ENCODE measurements around the gene SYPL2.

The SYPL2 gene

DNA sequence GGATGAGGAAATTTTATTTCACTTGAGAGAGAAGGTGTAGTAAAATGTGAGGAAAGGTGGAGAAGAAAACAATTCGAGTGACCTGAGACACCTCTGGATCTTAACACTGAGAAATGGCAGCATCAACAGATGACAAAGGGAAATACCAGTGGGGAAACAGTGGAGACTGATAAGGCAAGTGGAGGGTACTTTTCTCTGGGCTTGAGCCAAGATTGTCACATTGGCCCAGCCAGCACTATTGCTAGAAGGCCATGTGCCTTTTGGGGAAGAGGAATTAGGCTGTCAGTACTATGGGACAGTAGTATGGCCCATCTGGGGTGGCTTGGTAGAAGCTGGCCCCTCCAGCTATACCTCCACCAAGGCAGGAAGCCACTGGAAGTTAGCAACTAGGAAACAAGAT, 8.4 kb downstream of the SYPL2 start:
- TF ChIP-seq MYC (IDR thresholded peaks at IDR 0.05; ENCODE audit: low read depth, low read length) (no peak), POLR2A (IDR thresholded peaks at IDR 0.05; ENCODE audit: extremely low read depth, insufficient read length) (no peak), CTCF (IDR thresholded peaks at IDR 0.05; ENCODE audit: low read depth, low read length) (no peak)
- TF ChIP-seq, protein P1, sequence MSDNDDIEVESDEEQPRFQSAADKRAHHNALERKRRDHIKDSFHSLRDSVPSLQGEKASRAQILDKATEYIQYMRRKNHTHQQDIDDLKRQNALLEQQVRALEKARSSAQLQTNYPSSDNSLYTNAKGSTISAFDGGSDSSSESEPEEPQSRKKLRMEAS (IDR thresholded peaks at IDR 0.05; ENCODE audit: low read depth, low read length): no peak
- no peak for DNase-seq (ENCODE audit: low read depth)
- H3K4me3 ChIP-seq (ENCODE audit: low read depth, low read length): no peak overlapping the region

DNA sequence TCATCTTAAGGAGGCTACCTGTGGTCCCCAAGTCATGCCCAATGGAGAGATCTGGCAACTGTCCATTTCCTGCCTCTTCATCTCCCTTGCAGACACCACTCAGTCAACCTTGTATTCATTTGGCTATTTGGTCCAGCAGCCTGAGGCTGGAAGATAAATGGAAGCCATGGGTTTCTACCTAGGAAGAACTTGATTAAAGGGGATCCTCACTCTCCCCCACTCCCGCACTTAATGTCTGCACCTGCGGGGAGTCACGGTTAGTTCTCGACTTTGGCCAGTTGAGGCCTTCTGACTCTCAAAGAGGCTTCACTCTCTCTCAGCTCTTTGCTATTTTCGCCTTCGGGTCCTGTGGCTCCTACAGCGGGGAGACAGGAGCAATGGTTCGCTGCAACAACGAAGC, 8.9 kb downstream of the SYPL2 start:
- DNase-seq (ENCODE audit: low read depth): no peak
- no peak overlapping the region for H3K4me3 ChIP-seq (ENCODE audit: low read depth, low read length)
- TF ChIP-seq, protein P1 (IDR thresholded peaks at IDR 0.05; ENCODE audit: low read depth, low read length): no peak
- TF ChIP-seq MYC (IDR thresholded peaks at IDR 0.05; ENCODE audit: low read depth, low read length) (no peak), CTCF (IDR thresholded peaks at IDR 0.05; ENCODE audit: low read depth, low read length) (no peak), POLR2A (IDR thresholded peaks at IDR 0.05; ENCODE audit: extremely low read depth, insufficient read length) (no peak)

GRCh38 chr1:109476825-109477224, 10.5 kb downstream of the SYPL2 start:
- no peak for DNase-seq (ENCODE audit: low read depth)
- no peak overlapping the region for H3K4me3 ChIP-seq (ENCODE audit: low read depth, low read length)
- no peak for TF ChIP-seq MYC (IDR thresholded peaks at IDR 0.05; ENCODE audit: low read depth, low read length)

- peak; percentile 24 for DNase-seq (ENCODE audit: low read depth)
- H3K4me3 ChIP-seq (ENCODE audit: low read depth, low read length): no peak overlapping the region
- TF ChIP-seq CTCF (IDR thresholded peaks at IDR 0.05; ENCODE audit: low read depth, low read length): no peak
Observed at GRCh38 chr1:109477821-109478220, 11.5 kb downstream of the SYPL2 start.

DNA sequence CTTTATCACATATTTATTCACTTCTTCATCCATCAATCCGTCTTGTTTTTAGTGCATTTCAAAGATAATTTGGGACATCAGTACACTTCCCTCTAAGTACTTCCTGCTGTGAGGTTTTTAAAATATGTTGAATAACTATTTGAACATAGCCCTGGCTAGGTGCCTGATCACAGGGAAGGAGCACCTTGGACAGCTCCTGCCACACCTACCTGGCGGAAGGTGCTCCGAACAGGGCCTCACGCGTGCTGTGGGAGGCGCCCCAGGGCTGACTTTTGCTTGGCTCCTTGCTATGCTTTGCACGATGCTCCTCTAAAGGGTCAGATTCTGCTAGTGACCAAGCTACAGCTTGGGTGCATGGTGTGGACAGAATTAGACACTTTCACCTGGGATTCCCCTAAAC, 12.5 kb downstream of the SYPL2 start:
- H3K4me3 ChIP-seq (ENCODE audit: low read depth, low read length): no peak overlapping the region
- DNase-seq (ENCODE audit: low read depth): no peak
- TF ChIP-seq POLR2A (IDR thresholded peaks at IDR 0.05; ENCODE audit: extremely low read depth, insufficient read length) (no peak), CTCF (IDR thresholded peaks at IDR 0.05; ENCODE audit: low read depth, low read length) (no peak), MYC (IDR thresholded peaks at IDR 0.05; ENCODE audit: low read depth, low read length) (no peak)
- TF ChIP-seq, protein P1 (IDR thresholded peaks at IDR 0.05; ENCODE audit: low read depth, low read length): no peak

DNA sequence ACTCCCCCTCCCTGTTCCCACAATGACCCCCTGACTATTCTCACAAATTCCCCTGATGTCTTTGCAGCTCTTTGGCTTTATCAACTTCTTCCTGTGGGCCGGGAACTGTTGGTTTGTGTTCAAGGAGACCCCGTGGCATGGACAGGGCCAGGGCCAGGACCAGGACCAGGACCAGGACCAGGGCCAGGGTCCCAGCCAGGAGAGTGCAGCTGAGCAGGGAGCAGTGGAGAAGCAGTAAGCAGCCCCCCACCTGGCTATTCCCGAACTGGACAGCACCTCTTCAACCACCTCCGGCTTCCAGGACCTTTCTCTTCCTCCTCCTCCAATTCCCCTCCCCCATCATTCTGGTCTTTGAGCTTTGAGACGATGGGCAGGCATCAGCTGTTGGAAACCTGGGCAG, 13.0 kb downstream of the SYPL2 start:
- DNase-seq (ENCODE audit: low read depth): no peak
- H3K4me3 ChIP-seq (ENCODE audit: low read depth, low read length): no peak overlapping the region
- TF ChIP-seq CTCF (IDR thresholded peaks at IDR 0.05; ENCODE audit: low read depth, low read length) (no peak), POLR2A (IDR thresholded peaks at IDR 0.05; ENCODE audit: extremely low read depth, insufficient read length) (no peak), MYC (IDR thresholded peaks at IDR 0.05; ENCODE audit: low read depth, low read length) (no peak)
- TF ChIP-seq, protein P1 (IDR thresholded peaks at IDR 0.05; ENCODE audit: low read depth, low read length): no peak
